Nucleus accumbens (tissue), 56 donors: ENCODE results near the gene MBNL2.

ENCODE experiments used
- DNase-seq, 56 donors: peaks; one replicate each; lab custom pipeline; 2025; lab: John Stamatoyannopoulos, UW

Gene MBNL2

DNA sequence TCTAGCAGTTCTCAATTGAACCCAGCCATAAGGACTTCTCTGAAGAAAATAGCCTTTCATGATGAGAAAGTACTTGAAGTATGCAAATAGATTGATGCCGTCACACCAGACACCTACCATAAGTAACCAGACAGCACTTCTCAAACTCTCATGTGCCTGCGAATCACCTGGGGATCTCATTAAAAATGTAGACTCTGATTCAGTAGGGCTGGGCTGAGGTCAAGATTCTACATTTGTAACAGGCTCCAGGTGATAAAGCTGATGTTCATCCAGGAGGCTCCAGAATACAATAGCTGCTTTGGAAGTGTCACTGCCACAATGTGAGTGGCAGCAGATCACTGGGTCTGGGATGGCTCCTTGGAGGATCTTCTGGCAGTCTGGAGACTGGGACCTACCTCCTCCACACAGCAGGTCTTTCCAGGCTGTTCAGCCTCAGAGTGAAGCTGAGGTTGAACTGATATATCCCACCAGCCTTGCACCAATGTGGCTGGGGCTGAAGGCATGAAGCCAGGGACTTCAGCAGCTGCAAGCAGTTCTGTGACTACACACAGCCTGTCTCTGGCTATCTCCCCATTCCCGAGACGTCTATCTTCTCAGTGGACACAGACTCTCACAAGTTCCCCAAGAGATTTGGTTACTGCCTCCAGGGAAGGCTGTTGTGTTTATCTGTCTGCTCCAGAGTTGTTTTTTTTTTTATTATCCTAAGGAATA, 9.1 kb downstream of the MBNL2 start:
- peak in 1 of 56 donors; percentile 23 for DNase-seq

DNA sequence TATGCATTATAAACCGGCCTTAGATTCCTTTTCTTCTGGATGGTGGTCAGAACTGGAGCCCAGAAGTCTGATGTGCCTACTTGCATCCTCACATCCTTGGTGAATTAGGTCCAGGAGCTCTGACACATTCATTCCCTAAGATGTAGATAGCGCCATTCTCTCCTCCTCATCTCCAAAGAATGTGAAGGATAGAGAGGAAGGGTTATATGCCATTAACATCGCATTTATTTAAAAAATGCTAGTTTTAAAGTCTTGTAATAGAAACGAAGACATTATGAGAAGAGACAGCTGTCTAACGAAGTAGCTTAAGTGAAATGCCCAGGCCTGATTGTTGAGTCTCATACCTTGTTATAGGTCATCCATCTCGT, 9.7 kb downstream of the MBNL2 start:
- DNase-seq = no peak

DNA sequence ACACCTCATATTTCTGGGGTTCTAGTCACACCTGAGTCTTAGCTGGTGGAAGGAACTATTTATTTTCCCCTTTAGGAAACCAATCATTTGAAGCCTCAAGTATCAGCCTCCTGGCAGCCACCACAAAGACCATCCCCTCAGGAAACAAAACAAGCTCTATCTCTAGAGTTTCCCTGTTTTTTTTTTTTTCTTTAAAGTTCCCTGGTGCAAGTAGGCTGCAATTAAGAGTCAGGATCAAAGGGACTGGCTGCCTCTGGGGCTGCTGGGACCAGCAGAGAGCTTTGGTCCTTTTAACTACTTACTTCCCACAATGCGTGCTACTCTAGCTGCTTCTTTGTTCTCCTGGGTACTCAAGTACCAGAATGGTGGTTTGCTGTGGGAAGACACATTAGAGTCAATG, 11.4 kb downstream of the MBNL2 start:
- DNase-seq = no peak

DNA sequence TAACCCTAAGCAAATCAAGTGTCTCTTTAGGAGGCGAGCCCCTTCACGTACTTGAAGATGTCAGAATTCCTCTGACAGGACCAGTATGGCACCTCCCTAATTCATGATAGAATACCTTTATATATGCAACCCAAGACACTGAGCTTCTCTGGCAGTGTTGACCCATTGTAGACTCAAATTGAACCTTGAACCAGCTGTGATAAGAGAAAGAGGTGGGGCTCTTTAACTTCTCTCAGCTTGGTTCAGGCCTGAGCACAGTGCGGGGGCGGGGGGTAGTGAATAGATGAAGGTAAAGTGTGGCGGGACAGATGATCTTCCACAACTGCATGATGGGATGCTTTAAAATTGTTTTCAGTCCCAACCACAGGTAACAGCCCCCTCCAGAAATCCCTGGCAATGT, 12.1 kb downstream of the MBNL2 start:
- no peak for DNase-seq

DNA sequence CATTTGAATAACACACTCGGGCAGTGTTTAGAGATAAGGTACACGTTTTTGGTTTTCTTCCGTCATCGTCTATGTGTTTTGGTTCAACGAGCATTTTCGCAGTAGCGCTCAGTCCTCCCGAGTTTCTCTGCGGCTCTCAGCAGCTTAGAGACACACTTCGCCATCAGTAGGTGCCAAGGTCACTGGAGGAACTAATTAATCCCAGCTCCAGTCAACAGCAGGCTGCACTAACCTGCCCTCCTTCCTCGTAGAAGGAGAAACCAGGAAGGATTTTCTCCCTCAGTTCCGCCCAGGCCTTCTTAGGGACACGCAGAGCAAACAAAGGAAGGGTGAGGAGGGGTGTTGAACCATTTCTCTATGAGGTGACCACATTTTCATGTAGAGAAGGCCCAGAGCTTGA, 12.6 kb downstream of the MBNL2 start:
- DNase-seq = no peak

DNA sequence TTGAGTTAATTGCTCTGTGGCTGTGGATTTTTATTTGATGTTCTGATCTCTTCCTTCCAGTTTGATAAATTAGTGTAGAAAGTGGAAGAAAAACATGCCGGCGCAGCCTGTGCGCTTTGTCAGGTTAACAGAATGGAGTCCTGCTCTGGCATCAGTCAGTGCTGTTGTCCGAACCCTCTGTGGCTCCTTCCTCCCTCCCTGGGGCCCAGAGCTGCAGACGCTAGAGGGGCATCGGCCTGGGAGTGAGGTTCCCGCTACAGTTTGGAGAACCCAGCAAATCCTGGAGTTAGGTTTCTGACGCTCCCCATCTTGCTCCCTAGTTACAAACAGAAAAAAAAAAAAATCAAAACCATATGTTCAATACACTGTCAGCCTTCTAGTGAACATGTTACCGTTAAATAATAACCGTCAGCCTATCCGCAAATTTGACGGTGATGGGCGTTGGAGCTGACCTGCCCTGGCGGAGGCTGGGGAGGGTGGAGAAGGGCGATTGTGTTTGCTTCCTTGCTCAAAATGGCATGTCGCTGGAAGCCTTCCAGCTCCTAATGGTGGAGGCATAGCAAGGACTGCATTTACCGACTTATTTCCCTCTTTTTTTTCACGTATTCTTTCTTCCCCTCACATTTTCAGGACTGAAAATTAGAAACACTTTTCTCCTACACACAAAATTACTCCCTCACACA, 13.6 kb downstream of the MBNL2 start:
- DNase-seq = peak in 3 of 56 donors; percentile 21 to 34 (median 33)

DNA sequence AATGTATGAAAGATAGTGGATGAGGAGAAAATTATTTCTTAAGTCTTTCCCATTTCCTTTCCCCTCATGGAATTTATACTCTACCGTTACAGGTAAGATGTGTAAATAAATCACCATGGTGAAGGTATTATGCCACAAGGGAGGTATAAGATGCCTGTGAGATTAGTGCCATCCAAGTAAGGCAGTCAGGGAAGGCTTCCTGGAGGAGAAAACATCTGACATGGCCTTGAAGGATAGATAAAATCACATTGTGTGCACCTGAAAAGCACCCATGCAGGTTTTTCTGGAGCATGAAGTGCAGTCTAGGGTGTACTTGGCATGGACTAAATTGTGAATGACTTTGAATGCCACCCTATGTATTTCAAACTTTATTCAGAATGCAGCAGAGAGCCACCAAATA, 15.3 kb downstream of the MBNL2 start:
- no peak for DNase-seq

DNA sequence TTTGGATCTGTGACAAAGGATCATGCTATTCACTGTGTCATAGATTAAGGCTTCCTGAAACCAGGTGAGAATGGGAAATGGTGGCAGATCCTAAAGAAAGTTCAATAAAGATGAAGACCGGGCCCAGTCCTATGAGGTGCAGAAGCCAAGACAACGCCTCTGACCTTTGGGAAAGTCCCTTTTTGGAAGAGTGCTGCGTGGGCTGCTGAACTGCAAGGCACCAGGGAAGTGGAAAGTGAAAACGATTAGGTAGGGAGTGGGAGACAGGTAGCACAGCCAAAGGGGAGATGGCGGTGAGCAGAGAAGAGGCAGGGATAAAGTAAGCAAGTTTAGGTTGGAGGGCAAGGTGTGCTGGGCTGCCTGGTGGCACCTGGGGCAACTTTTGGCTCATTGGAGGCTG, 16.3 kb downstream of the MBNL2 start:
- no peak for DNase-seq

DNA sequence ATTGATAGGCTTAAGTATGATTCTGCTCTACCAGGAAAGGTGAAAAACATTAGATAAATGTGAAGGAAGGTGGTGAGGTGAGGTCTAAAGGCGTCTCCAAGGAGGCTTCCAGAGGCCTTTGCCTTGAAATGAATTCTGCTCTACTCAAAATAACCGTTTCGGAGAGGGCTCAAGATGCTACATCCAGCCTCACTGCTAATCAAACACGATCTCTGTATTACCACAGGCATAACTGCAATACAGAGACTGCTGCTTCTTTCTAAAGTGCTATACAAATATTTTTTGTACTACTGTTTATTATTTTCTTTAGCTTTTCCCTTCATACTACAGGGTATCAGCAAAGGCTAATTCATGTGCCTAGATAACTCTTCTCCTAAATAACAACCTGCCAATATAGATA, 16.8 kb downstream of the MBNL2 start:
- no peak for DNase-seq

DNA sequence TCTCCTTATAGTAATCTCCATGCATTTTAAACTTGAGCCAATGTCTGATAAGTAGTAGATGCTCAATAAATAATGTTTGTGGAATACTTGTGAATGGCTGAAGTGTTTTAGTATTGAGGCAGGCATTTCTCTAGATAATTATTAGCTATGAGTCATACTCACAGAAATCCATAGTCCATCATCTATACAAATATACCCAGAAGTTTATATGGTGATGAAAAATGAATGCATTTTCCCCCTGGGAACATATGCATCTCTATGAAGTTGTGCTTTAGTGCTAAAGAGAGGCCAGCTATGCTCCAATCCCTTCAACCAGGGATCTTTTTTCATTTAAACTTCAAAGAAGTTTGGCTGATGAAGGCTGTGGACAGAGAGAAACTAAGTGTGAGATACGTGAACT, 17.2 kb downstream of the MBNL2 start:
- DNase-seq = no peak

DNA sequence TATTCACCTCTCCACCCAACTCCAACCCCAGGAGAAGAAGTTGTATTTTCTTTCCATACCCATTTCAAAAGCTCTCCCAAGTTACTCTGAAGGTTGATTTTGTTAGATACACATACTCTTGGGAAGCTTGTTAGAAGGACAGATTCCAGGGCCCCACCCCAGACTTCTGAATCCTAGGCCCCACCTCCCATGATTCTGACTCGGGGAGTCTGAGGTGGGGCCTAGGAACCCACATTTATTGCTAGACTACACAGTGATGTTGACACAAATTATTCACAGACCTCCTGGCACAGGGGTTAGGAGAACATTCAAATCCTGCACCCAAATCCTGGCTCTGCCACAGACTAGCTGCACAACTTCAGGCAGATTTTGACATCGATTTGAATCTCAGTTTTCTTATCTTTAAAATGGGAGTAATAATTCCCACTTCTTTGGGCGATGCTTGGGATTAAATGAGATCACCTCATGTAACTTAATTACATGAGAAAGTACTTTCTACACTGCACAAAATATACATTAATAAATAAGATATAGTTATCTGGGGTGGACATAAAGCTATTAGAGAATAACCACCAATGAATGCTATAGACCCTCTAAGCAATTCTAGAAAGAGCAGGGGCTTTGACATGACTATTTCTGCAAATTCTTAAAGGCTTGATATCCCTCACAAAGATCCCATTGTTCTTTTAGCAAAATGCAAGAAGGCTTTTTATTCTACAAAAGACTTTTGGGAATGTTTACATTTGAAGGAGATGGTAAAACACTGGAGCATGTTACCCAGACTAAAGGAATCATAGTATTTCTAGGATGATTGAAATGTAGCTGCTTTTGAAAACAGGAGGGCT, 18.0 kb downstream of the MBNL2 start:
- DNase-seq = no peak

DNA sequence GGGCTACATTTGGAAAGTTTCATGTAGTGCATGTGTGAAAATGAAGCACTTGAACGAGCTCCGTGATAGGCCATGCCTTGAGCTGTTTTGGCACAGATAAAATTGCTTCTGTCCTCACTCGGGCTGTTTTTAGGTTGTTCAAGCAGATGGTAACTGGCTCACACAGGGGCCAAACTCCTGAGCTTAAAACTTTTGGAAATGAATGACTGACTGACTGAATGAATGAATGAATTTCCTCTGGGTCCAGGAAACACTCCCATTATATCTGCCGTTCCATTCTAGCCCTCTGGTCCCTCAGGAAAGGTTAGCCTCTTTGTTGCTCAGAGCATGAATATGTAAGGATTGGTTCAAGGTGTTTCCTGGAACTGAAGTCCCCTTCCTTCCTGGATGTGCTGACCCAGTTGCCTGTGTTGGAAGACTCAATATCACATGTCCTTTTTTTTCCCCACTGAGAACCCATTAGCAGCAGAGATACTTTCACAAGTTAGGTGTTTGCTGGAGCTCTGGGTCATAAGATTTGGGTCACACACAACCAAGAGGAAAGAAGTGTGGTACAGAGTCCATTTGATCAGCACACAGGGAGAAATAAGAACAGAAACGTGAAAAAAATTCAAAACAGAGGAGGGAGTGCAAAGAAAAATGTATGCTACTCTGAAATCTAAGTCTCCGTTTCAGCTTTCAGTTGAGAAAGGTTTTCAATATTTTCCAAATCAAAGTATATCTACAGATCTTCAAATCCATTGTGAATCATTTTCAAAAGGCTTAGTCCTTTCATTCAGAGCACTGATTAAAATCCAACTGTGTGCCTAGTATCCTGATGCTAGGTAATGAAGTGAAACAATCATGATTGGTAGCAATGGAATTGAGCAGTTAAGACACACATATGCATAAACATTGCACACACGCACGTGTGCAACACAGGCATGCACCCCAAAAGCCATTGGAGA, 18.9 kb downstream of the MBNL2 start:
- no peak for DNase-seq

DNA sequence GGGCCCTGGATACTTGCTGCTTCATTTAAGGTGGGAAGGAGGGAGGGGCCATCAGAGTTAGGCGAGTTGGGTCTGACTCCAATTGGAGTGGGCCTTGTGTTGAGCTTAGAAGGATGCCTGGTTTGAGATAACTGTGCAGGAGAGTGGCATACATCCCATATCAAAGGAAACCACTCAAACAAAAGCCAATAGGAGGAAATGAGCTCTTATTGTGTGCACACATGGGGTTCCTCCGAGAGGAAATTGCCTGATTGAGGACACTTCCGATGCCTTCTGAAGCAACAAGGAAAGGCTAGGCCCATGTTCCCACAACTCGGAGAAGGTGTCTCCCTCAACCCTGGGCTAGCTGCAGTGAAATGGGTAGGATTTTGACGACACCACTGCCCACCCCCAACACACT, 19.6 kb downstream of the MBNL2 start:
- no peak for DNase-seq

DNA sequence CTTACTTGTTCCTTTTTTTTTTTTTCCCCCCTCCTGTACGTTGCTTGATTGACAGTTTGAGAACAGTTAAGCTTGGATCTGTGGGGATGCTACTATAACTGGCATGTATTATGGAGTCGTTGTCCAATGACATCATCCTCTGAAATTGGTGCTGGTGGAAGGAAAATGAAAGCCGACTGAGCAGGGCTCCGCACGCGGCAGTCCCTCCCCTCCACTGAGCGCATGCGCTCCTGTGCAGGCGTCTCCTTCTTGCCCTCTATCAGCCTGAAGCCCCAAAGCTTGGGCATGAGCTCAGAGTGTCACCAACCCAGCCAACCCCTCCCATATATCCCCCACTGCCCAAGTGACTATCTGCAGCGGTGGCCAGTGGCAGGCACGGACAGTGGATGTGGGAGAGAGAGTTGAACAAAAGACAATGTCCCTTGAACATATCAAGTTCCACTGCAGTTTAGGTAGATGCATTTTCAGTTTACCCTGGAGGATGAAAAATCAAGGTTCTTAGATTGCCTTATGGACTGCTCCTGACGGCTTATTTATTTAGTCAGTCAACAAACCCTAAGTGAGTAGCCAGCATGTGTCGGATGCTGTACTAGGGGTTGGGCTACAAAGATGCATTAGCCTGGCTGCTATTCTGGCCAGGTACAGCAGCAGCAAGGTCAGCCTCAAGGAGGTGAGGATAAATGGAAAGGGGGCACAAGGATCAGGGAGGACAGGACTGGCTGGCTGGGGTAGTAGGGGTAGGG, 20.8 kb downstream of the MBNL2 start:
- DNase-seq = peak in 55 of 56 donors; percentile 7 to 91 (median 81)

DNA sequence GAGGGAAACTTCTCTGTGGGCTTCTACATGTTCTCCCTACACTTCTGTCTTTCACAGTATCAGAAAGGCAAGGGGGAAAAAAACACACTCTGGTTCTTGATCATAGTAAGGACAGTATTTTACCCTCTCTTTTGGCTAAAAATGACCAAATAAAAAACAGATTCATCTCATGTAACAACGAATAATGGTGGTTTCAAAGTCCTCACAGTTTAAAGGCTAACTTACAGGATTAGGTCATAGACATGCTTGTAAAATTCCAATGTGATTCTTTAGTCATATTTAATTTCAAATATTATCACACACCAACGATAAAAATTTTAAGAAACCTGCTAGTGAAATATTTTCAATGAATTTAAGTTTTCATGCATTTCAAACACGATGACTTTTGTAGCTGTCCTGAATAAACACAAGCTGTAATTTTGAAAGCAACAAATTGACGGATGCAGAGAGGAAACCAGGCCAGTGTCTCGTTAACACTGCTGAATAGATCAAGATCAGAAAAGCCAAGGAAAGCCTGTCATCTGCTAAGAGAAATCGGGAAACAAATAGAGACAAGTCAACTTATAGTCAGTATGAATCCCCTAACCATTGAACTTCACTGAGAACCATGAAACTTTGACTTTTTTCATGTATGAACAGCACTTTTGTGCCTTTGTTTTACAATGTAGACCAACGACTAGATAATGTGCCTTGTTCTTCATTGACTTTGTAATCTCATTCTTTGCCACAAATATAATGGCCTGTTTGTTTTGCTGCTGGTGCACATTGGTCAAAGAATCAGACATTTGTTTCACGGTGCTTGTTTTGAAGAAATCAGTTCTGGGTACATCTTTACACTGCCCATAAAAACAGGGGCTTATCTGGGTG, 22.0 kb downstream of the MBNL2 start:
- peak in 12 of 56 donors; percentile 13 to 66 (median 32) for DNase-seq

DNA sequence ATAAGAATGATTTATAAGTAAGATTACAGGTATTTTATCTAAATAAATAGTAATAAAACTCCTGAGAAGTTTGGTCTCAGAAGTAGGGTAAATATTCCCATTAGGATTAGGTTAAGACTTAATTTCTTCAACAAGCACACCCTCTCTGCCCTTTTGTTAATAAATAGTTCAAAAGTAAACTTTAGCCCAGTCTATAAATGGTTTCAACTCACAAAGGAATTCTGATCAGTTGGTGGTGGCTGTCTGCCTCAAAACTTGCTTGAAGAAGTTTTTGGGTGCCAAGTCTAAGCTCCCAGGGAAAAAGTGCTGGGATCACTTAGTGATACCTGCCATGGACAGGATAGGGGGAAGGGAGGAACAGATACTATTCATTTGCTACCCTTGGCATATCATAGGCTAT, 22.9 kb downstream of the MBNL2 start:
- DNase-seq = no peak

DNA sequence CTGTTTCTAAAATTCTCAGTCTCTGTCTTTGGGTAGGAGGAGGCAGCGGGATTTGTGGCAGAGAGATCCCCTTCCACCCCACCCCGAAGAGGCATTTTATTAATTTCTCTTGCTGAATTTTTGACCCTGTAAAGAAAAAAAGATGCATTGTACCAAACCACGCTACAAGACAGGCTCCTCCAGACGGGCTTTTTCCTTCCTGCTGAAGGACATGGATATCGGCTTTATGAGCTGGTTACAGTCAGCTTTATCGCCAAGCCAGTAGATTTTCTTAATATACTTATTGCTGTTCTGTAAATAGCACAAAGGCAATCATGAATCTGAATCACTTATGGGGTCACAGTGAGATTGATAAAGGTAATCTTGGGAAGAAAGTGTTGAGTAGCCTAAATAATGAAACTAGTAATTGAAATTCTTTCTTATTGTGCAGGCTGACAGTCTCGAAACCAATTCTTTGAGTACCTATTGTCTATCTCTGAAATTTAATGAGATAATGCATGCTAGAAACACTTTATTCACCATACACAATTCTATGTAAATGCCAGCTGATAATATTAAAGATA, 24.5 kb downstream of the MBNL2 start:
- no peak for DNase-seq

DNA sequence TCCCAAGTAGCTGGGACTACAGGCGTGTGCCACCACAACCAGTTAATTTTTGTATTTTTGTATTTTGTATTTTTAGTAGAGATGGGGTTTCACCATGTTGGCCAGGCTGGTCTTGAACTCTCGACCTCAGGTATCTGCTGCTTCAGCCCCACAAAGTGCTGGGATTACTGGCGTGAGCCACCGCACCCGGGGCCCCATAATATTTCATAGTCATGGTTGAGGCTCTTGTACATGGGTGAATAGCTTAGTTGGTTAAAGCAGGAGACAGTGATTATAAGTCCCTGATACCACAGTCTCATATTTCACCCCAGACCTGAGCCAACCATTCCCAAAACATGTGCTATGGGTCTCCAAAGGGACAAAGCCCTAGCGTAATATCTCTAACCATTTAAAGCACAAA, 26.1 kb downstream of the MBNL2 start:
- no peak for DNase-seq
